KMS-11 (cell line): ENCODE measurements around the gene RBM45.

ENCODE experiments used
- H2AFZ ChIP-seq: fragments of 200-600 bp; sonication (generic); 2 replicates; pipeline ENCODE4 v1.6.1; 2016; ENCODE audit warnings: antibody characterized with exemption, mixed run types, low read depth
- H3K27ac ChIP-seq: fragments of 200-600 bp; sonication (generic); 2 replicates; pipeline ENCODE4 v1.6.1; 2016; ENCODE audit warnings: mild to moderate bottlenecking, mixed run types
- H3K27me3 ChIP-seq: fragments of 200-600 bp; sonication (generic); 2 replicates; pipeline ENCODE4 v1.6.1; 2017; ENCODE audit warnings: mild to moderate bottlenecking, low read depth, mixed run types, moderate library complexity; ENCODE audit not compliant: insufficient read depth
- H3K36me3 ChIP-seq: fragments of 200-600 bp; sonication (generic); 2 replicates; pipeline ENCODE4 v1.6.1; 2017; ENCODE audit warnings: mild to moderate bottlenecking, mixed run types; ENCODE audit not compliant: insufficient read depth
- H3K4me1 ChIP-seq: fragments of 200-600 bp; sonication (generic); 2 replicates; pipeline ENCODE4 v1.6.1; 2016; ENCODE audit warnings: mild to moderate bottlenecking, low read depth, mixed run types; ENCODE audit not compliant: poor library complexity, severe bottlenecking
- H3K4me2 ChIP-seq: fragments of 200-600 bp; sonication (generic); 2 replicates; pipeline ENCODE4 v1.7.0; 2016; ENCODE audit warnings: mild to moderate bottlenecking, mixed run types
- H3K4me3 ChIP-seq: fragments of 200-600 bp; sonication (generic); IDR thresholded peaks from 2 replicates; pipeline ENCODE4 v1.6.1; 2017; ENCODE audit warnings: low read depth, low read length, mixed read lengths; ENCODE audit not compliant: insufficient read depth
- H3K79me2 ChIP-seq: fragments of 200-600 bp; sonication (generic); 2 replicates; pipeline ENCODE4 v1.6.1; 2016; ENCODE audit warnings: low read depth, mixed run types; ENCODE audit not compliant: insufficient read depth
- H3K9ac ChIP-seq: fragments of 200-600 bp; sonication (generic); 2 replicates; pipeline ENCODE4 v1.6.1; 2016; ENCODE audit warnings: mild to moderate bottlenecking, mixed run types
- H4K20me1 ChIP-seq: fragments of 200-600 bp; sonication (generic); 2 replicates; pipeline ENCODE4 v1.6.1; 2016; ENCODE audit warnings: mild to moderate bottlenecking, mixed run types; ENCODE audit not compliant: insufficient read depth
- CTCF ChIP-seq: fragments of 200-600 bp; sonication (generic); conservative IDR thresholded peaks from 2 replicates; pipeline ENCODE4 v1.6.1; 2017; ENCODE audit warnings: low read depth, mild to moderate bottlenecking, antibody characterized with exemption, low read length, moderate library complexity, mixed read lengths

Gene RBM45

GRCh38 chr2:178069551-178069950 is 42.7 kb upstream of the RBM45 start:
- Histone ChIP-seq H3K79me2 (no peaks in the 10 kb centered on the region), H2AFZ (no peak overlapping the region), H3K4me3 (no peak overlapping the region), H3K27ac (no peak overlapping the region), H4K20me1 (no peaks in the 10 kb centered on the region), H3K4me1 (no peaks in the 10 kb centered on the region), H3K9ac (no peak overlapping the region), H3K27me3 (no peaks in the 10 kb centered on the region), H3K4me2 (no peak overlapping the region), H3K36me3 (no peaks in the 10 kb centered on the region)
- TF ChIP-seq CTCF, result no peak

- Histone ChIP-seq H3K4me1 (no peaks in the 10 kb centered on the region), H3K27ac (no peak overlapping the region), H3K4me2 (no peak overlapping the region), H3K36me3 (no peaks in the 10 kb centered on the region), H3K9ac (no peak overlapping the region), H3K79me2 (no peaks in the 10 kb centered on the region), H4K20me1 (no peaks in the 10 kb centered on the region), H3K4me3 (no peak overlapping the region), H3K27me3 (no peaks in the 10 kb centered on the region), H2AFZ (no peak overlapping the region)
- TF ChIP-seq CTCF, result no peak
Measured at GRCh38 chr2:178070824-178071223, 41.4 kb upstream of the RBM45 start.

- 0 out of 2 replicates have a peak overlapping the region, but pooled peaks have one; percentile 57 for H2AFZ ChIP-seq
- H3K4me1 ChIP-seq, result no peaks in the 10 kb centered on the region
- H3K79me2 ChIP-seq, result no peaks in the 10 kb centered on the region
- no peak for TF ChIP-seq CTCF
- H3K27me3 ChIP-seq, result no peaks in the 10 kb centered on the region
- no peak overlapping the region for H3K4me2 ChIP-seq
- no peak overlapping the region for H3K27ac ChIP-seq
- H4K20me1 ChIP-seq, result no peaks in the 10 kb centered on the region
- H3K4me3 ChIP-seq, result no peak overlapping the region
- no peak overlapping the region for H3K9ac ChIP-seq
- no peaks in the 10 kb centered on the region for H3K36me3 ChIP-seq
Measured at GRCh38 chr2:178072000-178072382, 40.2 kb upstream of the RBM45 start.

- no peak for TF ChIP-seq CTCF
- no peaks in the 10 kb centered on the region for H3K79me2 ChIP-seq
- H3K27me3 ChIP-seq, result no peaks in the 10 kb centered on the region
- H3K4me1 ChIP-seq, result no peaks in the 10 kb centered on the region
- no peak within 1 kb of the TSS for H3K27ac ChIP-seq
- H3K36me3 ChIP-seq, result no peaks in the 10 kb centered on the region
- H3K4me3 ChIP-seq, result no peak within 1 kb of the TSS
- H2AFZ ChIP-seq, result peak within 1 kb of the TSS; percentile 57; the same call in 1 of the 2 replicates
- H3K4me2 ChIP-seq, result peak within 1 kb of the TSS; percentile 7; the same call in 1 of the 2 replicates
- H3K9ac ChIP-seq, result no peak within 1 kb of the TSS
- H4K20me1 ChIP-seq, result no peaks in the 10 kb centered on the region
Measured at GRCh38 chr2:178072383-178073301, 39.6 kb upstream of the RBM45 start, which contains the start of gene PDE11A. PDE11A (minus strand) TSS chr2:178072777; CDS start chr2:178072437, 340 bp downstream.
